Lower leg skin (tissue), 3 donors: ENCODE measurements around the gene TOP3B.

ENCODE experiments used
- CTCF ChIP-seq, 3 donors: fragments of 450-650 bp; IDR thresholded peaks; one replicate each; pipeline ENCODE4 v1.5.1; 2016; ENCODE audit warnings: antibody characterized with exemption in 3 of 3, mild to moderate bottlenecking in 3 of 3, moderate library complexity in 2 of 3
- POLR2A ChIP-seq, 2 donors: fragments of 450-650 bp; IDR thresholded peaks; one replicate each; pipeline ENCODE4 v1.6.1; 2016 to 2017; ENCODE audit warnings: antibody characterized with exemption in 2 of 2, mild to moderate bottlenecking in 1 of 2, moderate library complexity in 1 of 2

GRCh38 chr22:21931056-21931455, 51.5 kb downstream of the TOP3B start:
- no peak for TF ChIP-seq CTCF (IDR thresholded peaks at IDR 0.05)
- no peak for TF ChIP-seq POLR2A (IDR thresholded peaks at IDR 0.05)
